K562 (cell line): Measurements from ENCODE around the gene TDRKH. TPM values are rescaled to one million over a fixed set of nuclear protein-coding genes. Genes with fewer than 3 reads are reported as not detected.
A peak's percentile ranks its signal among the peaks of the same experiment; 100 is the strongest.

Experiments used
- C11orf30 ChIP-seq: fragments of 450-650 bp; IDR thresholded peaks from 2 replicates; pipeline ENCODE4 v1.6.1; 2016; ENCODE audit warnings: low read depth, mild to moderate bottlenecking
- CTCFL ChIP-seq: IDR thresholded peaks from 2 replicates; pipeline ENCODE4 v1.6.1; 2011; ENCODE audit warnings: borderline replicate concordance, low read depth, mild to moderate bottlenecking, moderate library complexity, low read length; ENCODE audit not compliant: insufficient read depth, poor library complexity, severe bottlenecking
- HMBOX1 ChIP-seq: sonication (generic); IDR thresholded peaks from 2 replicates; pipeline ENCODE4 v1.6.1; 2016
- NFIC ChIP-seq: fragments of 450-650 bp; IDR thresholded peaks from 2 replicates; pipeline ENCODE4 v1.6.1; 2017; ENCODE audit warnings: mild to moderate bottlenecking, inconsistent platforms
- SMAD1 ChIP-seq: fragments of 150-350 bp; IDR thresholded peaks from 2 replicates; pipeline ENCODE4 v1.6.1; 2014; ENCODE audit warnings: low read length, low read depth; ENCODE audit not compliant: partially characterized antibody
- SMARCA4 ChIP-seq: fragments of 450-650 bp; IDR thresholded peaks from 2 replicates; pipeline ENCODE4 v1.6.1; 2016
- TRIM24 ChIP-seq, 2 experiments: fragments of 450-650 bp; IDR thresholded peaks; 2 replicates each; pipeline ENCODE4 v1.6.1; 2016
- ZNF175 ChIP-seq: fragments of 200-800 bp; sonication (Bioruptor generic); IDR thresholded peaks from 2 replicates; pipeline ENCODE4 v1.6.1; 2016; ENCODE audit warnings: low read depth, mild to moderate bottlenecking, missing genetic modification characterization, missing compliant biosample characterization
- ZNF239 ChIP-seq: fragments of 250-450 bp; sonication (Bioruptor Pico); IDR thresholded peaks from 2 replicates; pipeline ENCODE4 v1.4.0; 2020; ENCODE audit warnings: mild to moderate bottlenecking
- ZNF639 ChIP-seq, 2 experiments: fragments of 200-800 bp in 1 of 2; sonication (Bioruptor generic) in 1 of 2; sonication (generic) in 1 of 2; formaldehyde crosslinking in 1 of 2; IDR thresholded peaks in 1 of 2; conservative IDR thresholded peaks in 1 of 2; 2 replicates each; pipeline versions ENCODE4 v1.5.0 to v1.6.1; 2016 to 2020; ENCODE audit warnings: missing compliant biosample characterization in 1 of 2, missing genetic modification characterization in 1 of 2, missing genetic modification reagents in 1 of 2
- polyA plus RNA-seq, 8 experiments: library from polyadenylated mRNA; depleted of rRNA in 4 of 8; stranded (reverse) in 5 of 8; unstranded in 3 of 8; fragments of >200 nt; fragmentation: Nextera tagmentation in 2 of 8; fragmentation: Illumina TruSeq in 1 of 8; extraction: Ambion mirVana in 2 of 8; extraction: Trizol in 1 of 8; gene quantifications; 2 replicates each; pipeline versions ENCODE4 v1.2.1 to v1.2.3, GENCODE V29; 2011 to 2014; ENCODE audit warnings: inconsistent platforms in 1 of 8, missing spikeins in 1 of 8
- total RNA-seq, 7 experiments: library from RNA; depleted of rRNA in 6 of 7; stranded (reverse); fragments of >200 nt in 6 of 7; fragmentation: Illumina TruSeq in 2 of 7; extraction: Trizol in 2 of 7; gene quantifications; 2 replicates each; pipeline versions ENCODE4 v1.2.1 to v1.2.3, GENCODE V29; 2011 to 2021; ENCODE audit warnings: low replicate concordance in 1 of 7
- TF ChIP-seq, protein P1 (sequence below): sonication (generic); formaldehyde crosslinking; IDR thresholded peaks from 2 replicates; pipeline ENCODE4 v1.8.1; 2023; ENCODE audit warnings: missing genetic modification reagents, mild to moderate bottlenecking, borderline replicate concordance
- TF ChIP-seq, protein P2 (sequence below): fragments of 450-650 bp; IDR thresholded peaks from 2 replicates; pipeline ENCODE4 v1.6.1; 2017; ENCODE audit warnings: antibody characterized with exemption

Gene TDRKH
- total and polyA plus RNA-seq, 9 of the 15 experiments (the other 6 are each of a cell fraction or from before 2014, with no cell fraction given): 4.3 to 21.3 (median 8.4) TPM

GRCh38 chr1:151774256-151774922, 15.9 kb downstream of the TDRKH start (continued):
- TF ChIP-seq, protein P1, sequence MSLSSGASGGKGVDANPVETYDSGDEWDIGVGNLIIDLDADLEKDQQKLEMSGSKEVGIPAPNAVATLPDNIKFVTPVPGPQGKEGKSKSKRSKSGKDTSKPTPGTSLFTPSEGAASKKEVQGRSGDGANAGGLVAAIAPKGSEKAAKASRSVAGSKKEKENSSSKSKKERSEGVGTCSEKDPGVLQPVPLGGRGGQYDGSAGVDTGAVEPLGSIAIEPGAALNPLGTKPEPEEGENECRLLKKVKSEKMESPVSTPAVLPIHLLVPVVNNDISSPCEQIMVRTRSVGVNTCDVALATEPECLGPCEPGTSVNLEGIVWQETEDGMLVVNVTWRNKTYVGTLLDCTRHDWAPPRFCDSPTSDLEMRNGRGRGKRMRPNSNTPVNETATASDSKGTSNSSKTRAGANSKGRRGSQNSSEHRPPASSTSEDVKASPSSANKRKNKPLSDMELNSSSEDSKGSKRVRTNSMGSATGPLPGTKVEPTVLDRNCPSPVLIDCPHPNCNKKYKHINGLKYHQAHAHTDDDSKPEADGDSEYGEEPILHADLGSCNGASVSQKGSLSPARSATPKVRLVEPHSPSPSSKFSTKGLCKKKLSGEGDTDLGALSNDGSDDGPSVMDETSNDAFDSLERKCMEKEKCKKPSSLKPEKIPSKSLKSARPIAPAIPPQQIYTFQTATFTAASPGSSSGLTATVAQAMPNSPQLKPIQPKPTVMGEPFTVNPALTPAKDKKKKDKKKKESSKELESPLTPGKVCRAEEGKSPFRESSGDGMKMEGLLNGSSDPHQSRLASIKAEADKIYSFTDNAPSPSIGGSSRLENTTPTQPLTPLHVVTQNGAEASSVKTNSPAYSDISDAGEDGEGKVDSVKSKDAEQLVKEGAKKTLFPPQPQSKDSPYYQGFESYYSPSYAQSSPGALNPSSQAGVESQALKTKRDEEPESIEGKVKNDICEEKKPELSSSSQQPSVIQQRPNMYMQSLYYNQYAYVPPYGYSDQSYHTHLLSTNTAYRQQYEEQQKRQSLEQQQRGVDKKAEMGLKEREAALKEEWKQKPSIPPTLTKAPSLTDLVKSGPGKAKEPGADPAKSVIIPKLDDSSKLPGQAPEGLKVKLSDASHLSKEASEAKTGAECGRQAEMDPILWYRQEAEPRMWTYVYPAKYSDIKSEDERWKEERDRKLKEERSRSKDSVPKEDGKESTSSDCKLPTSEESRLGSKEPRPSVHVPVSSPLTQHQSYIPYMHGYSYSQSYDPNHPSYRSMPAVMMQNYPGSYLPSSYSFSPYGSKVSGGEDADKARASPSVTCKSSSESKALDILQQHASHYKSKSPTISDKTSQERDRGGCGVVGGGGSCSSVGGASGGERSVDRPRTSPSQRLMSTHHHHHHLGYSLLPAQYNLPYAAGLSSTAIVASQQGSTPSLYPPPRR (CRISPR knock-in tag): no peak
- no peak for TF ChIP-seq SMAD1
- TF ChIP-seq ZNF175: no peak
- peak; percentile 47 to 66; a peak in 2 of 4 replicates for TF ChIP-seq TRIM24 (IDR thresholded peaks at IDR 0.05)
- TF ChIP-seq NFIC: peak; percentile 71
- 0 out of 4 replicates have a peak, but pooled peaks of 1 of the 2 experiments have one; percentile 42 for TF ChIP-seq ZNF639 (CRISPR knock-in tag; conservative IDR thresholded peaks at IDR 0.05 in 1 of 2, IDR thresholded peaks at IDR 0.05 in 1 of 2)
- TF ChIP-seq, protein P2, sequence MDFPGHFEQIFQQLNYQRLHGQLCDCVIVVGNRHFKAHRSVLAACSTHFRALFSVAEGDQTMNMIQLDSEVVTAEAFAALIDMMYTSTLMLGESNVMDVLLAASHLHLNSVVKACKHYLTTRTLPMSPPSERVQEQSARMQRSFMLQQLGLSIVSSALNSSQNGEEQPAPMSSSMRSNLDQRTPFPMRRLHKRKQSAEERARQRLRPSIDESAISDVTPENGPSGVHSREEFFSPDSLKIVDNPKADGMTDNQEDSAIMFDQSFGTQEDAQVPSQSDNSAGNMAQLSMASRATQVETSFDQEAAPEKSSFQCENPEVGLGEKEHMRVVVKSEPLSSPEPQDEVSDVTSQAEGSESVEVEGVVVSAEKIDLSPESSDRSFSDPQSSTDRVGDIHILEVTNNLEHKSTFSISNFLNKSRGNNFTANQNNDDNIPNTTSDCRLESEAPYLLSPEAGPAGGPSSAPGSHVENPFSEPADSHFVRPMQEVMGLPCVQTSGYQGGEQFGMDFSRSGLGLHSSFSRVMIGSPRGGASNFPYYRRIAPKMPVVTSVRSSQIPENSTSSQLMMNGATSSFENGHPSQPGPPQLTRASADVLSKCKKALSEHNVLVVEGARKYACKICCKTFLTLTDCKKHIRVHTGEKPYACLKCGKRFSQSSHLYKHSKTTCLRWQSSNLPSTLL: no peak
- TF ChIP-seq SMARCA4: peak; percentile 88
- peak; percentile 92 for TF ChIP-seq HMBOX1
- no peak for TF ChIP-seq C11orf30
- no peak for TF ChIP-seq CTCFL
- TF ChIP-seq ZNF239 (CRISPR knock-in tag): no peak
